Anterior cingulate cortex (tissue), 58 donors: ENCODE results near the gene TBX4.
"Not testable (repeated sequence)": the region's sequence is repeated elsewhere in the genome, so short reads cannot be mapped to it uniquely, and the experiment has no call there.

Experiments
- DNase-seq, 58 donors: peaks; one replicate each; lab custom pipeline; 2025; lab: John Stamatoyannopoulos, UW

The TBX4 gene

DNA sequence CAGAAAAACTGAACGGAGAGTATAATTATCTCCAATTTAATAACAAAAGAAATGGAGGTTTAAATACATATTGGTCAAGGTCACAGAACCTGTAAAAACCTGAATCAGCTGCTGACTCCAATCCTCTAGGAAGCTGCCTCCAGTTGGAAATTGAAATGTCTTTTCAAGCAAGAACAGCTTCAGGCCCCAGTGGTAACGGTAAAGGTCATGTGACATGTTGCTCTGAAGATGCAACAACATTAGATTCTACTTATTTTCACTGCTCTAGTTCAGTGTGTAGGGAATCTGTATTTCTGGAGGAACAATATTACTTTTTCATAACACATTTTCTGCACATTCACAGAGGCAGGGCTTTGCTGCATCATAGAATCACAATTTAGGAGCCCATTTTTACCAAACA lies 58.8 kb downstream of the TBX4 start:
- DNase-seq = no peak

DNA sequence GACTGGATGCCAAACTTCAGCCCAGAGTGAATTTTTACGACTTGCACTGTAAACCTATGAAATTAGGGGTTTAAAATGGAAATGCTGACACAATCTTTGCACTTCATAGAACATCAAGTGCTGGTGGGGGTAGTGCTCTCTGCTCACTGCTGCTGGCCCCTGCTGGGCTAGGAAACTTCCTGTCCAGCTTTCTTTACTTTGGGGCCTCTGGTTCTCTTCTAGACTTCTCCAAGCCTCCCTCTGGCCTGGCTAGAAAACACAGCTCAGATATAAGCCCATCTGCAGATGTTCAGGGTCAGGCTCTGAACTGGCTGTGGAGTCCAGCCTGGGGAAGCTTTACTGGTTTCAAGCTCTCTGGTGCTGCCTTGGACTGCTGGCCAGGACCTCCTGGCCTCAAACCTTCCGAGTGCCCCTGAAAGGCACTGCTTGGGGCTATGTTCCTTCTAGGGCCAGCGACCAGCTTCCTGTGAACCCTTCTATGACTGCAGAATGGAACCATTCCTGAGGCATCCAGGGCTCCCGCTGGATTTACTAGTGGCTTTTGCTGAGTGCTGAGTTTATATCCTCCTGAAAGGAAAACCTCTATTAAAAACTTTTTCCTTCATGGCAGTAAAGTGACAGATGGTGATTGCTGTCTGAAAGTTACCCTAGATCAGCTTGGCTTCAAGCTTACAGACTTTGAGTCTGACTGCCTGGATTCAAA lies 59.4 kb downstream of the TBX4 start:
- no peak for DNase-seq

DNA sequence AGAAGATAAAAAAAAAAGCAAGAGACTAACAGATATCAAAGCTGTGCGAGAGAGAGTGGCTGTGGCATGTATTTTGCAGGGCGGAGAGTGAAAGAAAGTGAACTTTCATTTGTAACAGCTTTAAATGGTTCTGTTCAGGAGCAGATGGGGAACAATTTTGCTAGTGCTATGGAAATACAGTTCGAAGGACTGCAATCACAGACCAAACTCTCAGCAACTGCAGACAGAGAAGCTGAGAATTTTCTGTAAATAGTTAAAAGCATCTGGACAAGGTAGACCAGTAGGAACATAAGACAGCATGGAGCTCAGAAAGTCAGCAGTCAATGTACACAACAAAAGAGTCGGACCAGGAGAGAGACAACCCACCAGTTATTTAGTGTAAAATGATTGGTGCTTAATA lies 62.3 kb downstream of the TBX4 start:
- DNase-seq = no peak

DNA sequence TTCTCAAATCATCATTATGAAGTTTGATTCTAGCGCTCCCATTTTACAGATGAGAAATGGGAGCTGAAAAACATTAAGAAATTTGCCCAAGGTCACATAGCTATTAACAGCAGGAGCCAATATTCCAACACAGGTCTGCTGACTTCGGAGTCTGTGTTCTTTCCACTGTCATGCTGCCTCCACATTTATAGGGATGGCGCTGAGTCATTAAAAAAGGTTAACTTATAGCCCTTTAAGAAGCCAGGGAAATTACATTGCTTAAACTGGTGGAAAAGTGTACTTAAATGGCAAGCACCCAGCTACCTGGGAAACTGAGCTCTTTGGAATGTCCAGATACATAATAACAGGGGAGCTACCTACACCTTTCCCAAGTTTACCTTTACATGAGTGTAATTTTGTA lies 65.0 kb downstream of the TBX4 start:
- DNase-seq = no peak

DNA sequence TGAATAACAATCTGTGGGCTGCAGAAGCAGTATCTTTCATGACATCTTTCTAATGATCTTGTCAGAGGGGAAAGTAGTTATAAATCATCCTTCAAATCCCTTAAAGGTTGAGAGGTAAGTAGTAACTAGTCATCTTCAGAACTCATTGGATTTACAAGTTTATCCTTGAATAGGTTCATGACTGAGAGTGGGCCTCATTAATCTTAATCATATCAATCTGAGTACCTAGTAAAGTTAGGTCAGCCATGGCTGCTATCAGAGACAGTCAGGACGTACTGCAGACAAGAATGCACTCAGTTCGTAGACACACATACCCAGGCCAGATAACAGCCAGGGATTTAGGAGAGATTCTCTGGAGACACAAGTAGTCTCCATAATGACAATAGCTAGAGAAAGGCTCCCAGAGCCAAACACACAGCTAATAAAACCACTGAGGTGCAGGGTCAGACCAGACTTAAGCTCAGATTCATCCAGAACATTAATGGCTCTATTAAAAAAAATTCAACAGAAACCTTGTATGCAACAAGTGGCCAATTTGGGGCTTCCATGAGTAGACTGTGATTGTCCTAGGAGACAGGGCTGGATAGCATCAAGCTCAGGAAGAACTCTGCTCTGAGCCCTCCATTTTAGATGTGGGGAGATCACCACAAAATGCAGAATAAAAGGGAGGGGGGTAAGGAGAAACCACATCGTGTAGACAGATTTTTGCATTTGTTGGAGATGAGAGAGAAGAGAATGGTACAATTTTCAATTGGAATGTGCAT lies 65.8 kb downstream of the TBX4 start:
- DNase-seq = no peak

DNA sequence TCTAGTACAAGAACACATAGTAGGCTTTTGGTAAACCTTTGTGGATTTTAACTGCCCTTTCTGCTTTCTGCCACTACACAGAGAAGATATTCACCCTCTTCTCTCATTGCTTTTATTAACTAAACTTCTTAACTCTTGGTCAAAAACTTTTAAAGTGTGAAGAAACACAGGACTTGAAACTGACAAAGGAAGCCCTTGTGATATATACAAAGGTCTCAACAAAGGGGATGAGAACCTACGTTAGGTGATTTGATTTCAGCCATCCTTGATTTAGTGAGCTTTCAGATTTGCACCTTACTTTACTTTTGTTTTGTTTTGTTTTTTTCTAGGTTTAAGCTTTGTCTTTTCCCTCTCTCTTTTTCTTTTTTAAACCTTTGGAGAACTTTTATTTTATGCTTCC lies 66.9 kb downstream of the TBX4 start:
- no peak for DNase-seq

DNA sequence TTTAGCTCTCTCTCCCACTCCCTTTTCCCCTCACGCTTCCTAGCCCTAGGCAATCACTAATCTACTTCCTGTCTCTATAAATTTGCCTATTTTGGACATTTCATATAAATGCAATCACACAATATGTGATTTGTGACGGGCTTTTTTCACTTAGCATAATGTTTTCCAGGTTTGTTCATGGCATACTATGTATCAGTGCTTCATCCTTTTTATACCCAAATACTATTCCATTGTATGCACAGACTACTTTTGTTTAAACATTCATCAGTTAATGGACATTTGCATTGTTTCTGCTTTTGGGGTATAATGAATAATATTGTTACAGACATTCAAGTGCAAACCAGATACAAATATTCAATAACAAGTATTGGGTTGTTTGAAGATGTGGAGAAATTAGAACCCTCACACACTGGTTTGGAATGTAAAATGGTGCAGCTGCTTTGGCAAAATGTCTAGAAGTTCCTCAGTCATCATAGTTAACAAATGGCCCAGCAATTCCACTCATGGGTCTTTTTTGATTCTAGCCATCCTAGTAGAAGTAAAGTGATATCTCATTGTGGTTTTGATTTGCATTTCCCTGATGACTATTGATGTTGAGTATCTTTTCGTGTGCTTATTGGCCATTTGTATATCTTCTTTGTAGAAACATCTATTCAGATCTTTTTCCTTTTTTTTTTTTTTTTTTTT lies 67.7 kb downstream of the TBX4 start:
- no peak for DNase-seq

DNA sequence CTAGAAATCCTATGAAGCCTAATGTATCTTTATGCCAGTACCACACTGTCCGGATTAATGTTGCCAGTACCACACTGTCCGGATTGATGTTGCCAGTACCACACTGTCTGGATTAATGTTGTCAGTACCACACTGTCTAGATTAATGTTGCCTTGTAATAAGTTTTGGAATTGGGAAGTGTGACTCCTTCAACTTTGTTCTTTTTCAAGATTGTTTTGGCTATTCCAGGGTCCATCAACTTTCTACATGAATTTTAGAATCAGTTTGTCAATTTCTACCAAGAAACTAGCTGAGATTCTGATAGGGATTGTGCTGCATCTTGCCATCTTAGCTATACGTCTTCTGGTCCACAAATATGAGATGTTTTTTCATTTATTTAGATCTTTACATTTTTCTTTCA lies 68.7 kb downstream of the TBX4 start:
- DNase-seq = no peak

DNA sequence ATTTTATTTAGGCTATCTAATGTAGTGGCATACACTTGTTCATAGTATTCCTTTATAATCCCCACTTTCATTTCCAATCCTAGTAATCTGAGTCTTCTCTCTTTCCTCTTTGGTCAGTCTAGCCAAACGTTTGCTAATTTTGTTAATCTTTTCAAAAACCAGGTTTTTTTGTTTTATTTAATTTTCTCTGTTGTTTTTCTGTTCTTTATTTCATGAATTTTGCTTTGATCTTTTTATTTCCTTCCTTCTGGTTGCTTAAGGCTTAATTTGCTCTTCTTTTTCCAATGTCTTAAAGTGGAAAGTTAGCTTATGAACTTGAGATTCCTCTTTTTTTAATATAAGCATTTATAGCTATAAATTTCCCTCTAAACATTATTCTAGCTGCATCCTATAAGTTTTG lies 69.9 kb downstream of the TBX4 start:
- DNase-seq = no peak

DNA sequence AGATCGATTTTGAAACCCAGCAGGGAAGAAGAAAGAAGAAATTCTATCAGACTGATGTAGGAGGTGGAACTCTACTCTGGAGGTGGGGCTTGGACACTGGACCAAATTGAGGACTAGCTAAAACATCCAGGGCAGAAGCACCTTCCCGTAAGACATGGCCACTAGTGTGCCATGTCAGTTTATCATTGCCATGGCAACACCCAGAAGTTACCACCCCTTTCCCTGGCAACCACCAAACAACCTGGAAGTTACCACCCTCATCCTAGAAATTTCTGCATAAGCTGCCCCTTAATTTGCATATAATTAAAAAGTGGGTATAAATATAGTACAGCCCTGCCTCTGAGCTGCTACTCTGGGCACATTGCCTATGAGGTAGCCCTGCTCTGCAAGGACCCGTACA lies 72.1 kb downstream of the TBX4 start:
- DNase-seq = no peak

DNA sequence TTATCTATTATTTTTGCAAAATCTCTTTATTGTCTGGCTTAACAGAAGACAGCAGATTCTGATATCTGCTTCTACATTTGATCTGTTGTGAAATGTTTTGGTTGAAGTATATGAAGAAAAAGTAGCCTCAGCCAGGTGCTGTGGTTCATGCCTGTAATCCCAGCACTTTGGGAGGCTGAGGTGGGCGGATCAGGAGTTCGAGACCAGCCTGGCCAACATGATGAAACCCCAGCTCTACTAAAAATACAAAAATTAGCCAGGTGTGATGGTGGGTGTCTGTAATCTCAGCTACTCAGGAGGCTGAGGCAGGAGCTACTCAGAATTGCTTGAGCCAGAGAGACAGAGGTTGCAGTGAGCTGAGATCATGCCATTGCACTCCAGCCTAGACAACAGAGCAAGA lies 75.2 kb downstream of the TBX4 start:
- not testable (repeated sequence) for DNase-seq

DNA sequence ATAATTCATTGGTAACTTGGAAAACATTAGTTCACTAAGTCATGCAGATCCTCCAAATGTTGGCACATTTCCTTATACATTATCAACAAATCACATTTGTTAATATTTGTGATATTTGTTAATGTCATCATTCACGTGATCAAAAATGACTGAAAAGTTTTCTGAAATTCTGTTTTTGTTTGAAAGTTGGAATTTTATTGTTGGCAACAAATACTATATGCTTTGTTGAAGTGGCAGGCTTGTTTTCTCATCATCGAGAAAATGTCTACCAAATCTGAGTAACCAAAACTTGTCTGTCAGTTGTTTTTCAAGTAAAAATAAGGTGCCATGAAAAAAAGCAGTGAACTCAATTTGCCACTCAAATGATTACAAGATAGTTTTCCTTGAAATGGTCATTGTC lies 75.9 kb downstream of the TBX4 start:
- no peak for DNase-seq

DNA sequence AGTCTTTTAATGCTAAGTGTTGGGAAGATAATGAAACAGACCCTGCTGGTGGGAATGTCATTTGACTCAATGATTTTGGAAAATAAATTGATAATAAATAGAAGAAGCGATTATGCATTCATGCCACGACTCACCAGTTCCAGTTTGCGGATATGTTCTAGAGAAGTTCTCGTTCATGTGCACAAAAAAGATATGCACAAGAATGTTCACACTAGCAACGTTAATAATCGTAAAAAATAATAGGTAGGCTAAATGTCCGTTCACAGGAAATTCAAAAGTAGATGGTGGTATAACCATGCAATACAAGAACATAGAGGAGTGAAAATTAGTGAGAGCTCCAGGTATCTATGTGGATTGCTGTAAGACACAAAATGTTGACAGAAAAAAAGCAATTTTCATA lies 79.0 kb downstream of the TBX4 start:
- no peak for DNase-seq

DNA sequence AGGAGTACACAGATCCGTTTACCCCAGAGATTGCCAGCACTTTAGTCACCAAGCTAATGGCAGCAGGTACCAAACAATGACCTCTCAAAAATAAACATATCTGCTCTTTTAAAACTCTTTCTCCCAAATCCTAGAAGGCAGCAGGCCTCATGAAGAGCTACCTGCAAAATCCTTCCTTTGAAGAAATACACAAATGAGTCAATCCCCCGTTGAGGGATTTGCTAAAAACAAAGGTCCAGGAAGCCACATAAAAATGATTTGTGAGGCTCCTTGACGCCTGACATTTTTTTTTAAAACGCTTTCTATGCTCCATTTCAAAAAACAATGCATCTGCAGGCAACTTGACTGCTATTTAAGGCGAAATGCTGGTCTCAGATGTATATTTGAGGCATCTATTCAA lies 80.6 kb downstream of the TBX4 start:
- DNase-seq = no peak

DNA sequence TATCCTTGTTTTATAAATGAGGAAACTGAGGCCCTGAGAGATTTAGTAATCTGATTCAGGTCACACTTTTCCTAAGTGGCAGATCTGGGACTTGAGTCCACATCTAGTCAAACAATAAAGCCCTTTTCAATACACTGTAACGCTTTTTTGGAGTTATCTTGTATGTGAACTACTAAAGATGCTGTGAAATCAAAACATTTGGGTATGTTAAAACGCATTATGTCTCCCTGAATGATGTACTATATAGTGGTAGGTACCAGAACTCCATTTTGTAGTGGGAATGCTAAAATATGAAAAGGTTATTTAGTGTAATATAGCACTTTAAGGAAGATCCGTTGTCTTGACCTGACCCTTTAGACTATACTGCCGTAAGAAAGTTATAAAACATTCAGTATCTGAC lies 81.6 kb downstream of the TBX4 start:
- DNase-seq = no peak

DNA sequence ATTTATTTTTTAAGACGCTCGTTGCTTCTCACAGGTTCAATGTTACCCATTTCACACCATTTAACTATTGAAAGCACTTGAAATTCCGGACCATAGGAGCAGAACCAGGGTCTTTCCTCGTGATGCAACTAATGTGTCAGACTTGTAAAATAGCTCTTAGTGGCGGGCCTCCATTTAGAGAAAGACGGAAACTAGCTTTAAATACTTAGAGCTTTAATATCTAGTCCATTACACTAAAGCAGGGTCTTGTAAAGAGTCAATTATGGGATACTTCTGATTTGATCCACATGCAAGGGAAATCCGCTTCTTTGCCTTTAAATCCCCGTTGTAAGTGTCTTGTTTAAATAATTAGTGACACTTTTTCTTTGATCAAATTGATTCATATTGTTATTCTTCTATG lies 82.2 kb downstream of the TBX4 start:
- no peak for DNase-seq
